IMR-90 (cell line): ENCODE data around the gene MTOR. TPM values are rescaled to one million over a fixed set of nuclear protein-coding genes. Genes with fewer than 3 reads are reported as not detected.

ENCODE experiments used
- ATAC-seq: fragments of 200-7000 bp; cut with Tn5 transposase; 2 replicates; pipeline ENCODE4 v1.9.1; 2020; ENCODE audit warnings: low read depth, mild to moderate bottlenecking, moderate library complexity
- BruUV-seq: library from RNA; stranded (reverse); fragments of 400-500 nt; replicated peaks from 2 replicates; lab custom pipeline; 2021; lab: Mats Ljungman, UMichigan
- CTCF ChIA-PET: fragments of 300-600 bp; formaldehyde crosslinking; extraction: SDS; loops from one replicate; lab custom pipeline; 2021; ENCODE audit warnings: antibody characterized with exemption; lab: Yijun Ruan, JAX
- POLR2A ChIA-PET: fragments of 300-600 bp; sonication (Branson Sonifier 250); formaldehyde crosslinking; loops from one replicate; lab custom pipeline; 2022; ENCODE audit warnings: antibody characterized with exemption; ENCODE audit not compliant: unreplicated experiment; lab: Charles Lee
- DNase-seq: peaks from one replicate; pipeline ENCODE4 v3.0.0; 2013
- H2AFZ ChIP-seq: replicated peaks from 2 replicates; pipeline ENCODE3; 2013; ENCODE audit warnings: low read length, mild to moderate bottlenecking; ENCODE audit not compliant: poor library complexity
- H2AK5ac ChIP-seq: 2 replicates; pipeline ENCODE4 v1.6.1; 2013; ENCODE audit warnings: low read depth, low read length, inconsistent platforms
- H2AK9ac ChIP-seq: replicated peaks from 2 replicates; pipeline ENCODE3; 2013; ENCODE audit warnings: mild to moderate bottlenecking, low read depth, low read length, moderate library complexity; ENCODE audit not compliant: poor library complexity
- H2BK120ac ChIP-seq: 2 replicates; pipeline ENCODE4 v1.6.1; 2013; ENCODE audit warnings: low read depth, low read length, inconsistent platforms
- H2BK15ac ChIP-seq: 3 replicates; pipeline ENCODE4 v1.6.1; 2013; ENCODE audit warnings: low read depth, low read length, inconsistent platforms
- H2BK20ac ChIP-seq: 2 replicates; pipeline ENCODE4 v1.6.1; 2013; ENCODE audit warnings: low read depth, mild to moderate bottlenecking, inconsistent platforms, low read length, moderate library complexity
- H2BK5ac ChIP-seq: 2 replicates; pipeline ENCODE4 v1.6.1; 2013; ENCODE audit warnings: mild to moderate bottlenecking, low read depth, low read length, inconsistent platforms; ENCODE audit not compliant: poor library complexity, severe bottlenecking
- H3K14ac ChIP-seq: replicated peaks from 2 replicates; pipeline ENCODE4 v1.6.1; 2013; ENCODE audit warnings: low read depth, low read length, inconsistent platforms
- H3K18ac ChIP-seq: 2 replicates; pipeline ENCODE4 v1.6.1; 2013; ENCODE audit warnings: low read depth, low read length, control low read depth
- H3K23ac ChIP-seq: 2 replicates; pipeline ENCODE4 v1.6.1; 2013; ENCODE audit warnings: low read depth, low read length, inconsistent platforms
- H3K27ac ChIP-seq: 2 replicates; pipeline ENCODE4 v1.5.1; 2013; ENCODE audit warnings: mild to moderate bottlenecking, control low read depth, low read length; ENCODE audit not compliant: insufficient read depth
- H3K27me3 ChIP-seq: 2 replicates; pipeline ENCODE4 v1.6.1; 2013; ENCODE audit warnings: low read length; ENCODE audit not compliant: control insufficient read depth, insufficient read depth
- H3K36me3 ChIP-seq: 2 replicates; pipeline ENCODE4 v1.6.1; 2013; ENCODE audit warnings: low read length, mixed read lengths; ENCODE audit not compliant: control insufficient read depth, insufficient read depth
- H3K4ac ChIP-seq: 2 replicates; pipeline ENCODE4 v1.6.1; 2013; ENCODE audit warnings: low read depth, low read length, inconsistent platforms
- H3K4me1 ChIP-seq: 2 replicates; pipeline ENCODE4 v1.6.1; 2013; ENCODE audit warnings: low read length, mixed read lengths; ENCODE audit not compliant: control insufficient read depth, insufficient read depth
- H3K4me2 ChIP-seq: 2 replicates; pipeline ENCODE4 v1.6.1; 2013; ENCODE audit warnings: low read depth, mild to moderate bottlenecking, control low read depth, low read length, moderate library complexity
- H3K4me3 ChIP-seq: 2 replicates; pipeline ENCODE4 v1.5.1; 2013; ENCODE audit warnings: low read depth, mild to moderate bottlenecking, control low read depth, low read length, moderate library complexity; ENCODE audit not compliant: insufficient read depth
- H3K56ac ChIP-seq: 2 replicates; pipeline ENCODE4 v1.6.1; 2013; ENCODE audit warnings: low read length, inconsistent platforms; ENCODE audit not compliant: insufficient read depth; ENCODE audit errors: extremely low read depth
- H3K79me1 ChIP-seq, 2 experiments: 2 replicates each; pipeline ENCODE4 v1.6.1; 2013; ENCODE audit warnings: low read length in 2 of 2, inconsistent platforms in 1 of 2, low read depth in 1 of 2
- H3K9ac ChIP-seq: 2 replicates; pipeline ENCODE4 v1.6.1; 2013; ENCODE audit warnings: low read depth, low read length, control low read depth
- H3K9me1 ChIP-seq: 2 replicates; pipeline ENCODE4 v1.6.1; 2013; ENCODE audit warnings: low read length, inconsistent platforms; ENCODE audit not compliant: insufficient read depth
- H3K9me3 ChIP-seq: 2 replicates; pipeline ENCODE4 v1.6.1; 2013; ENCODE audit warnings: low read length; ENCODE audit not compliant: control insufficient read depth, insufficient read depth
- H4K20me1 ChIP-seq: 2 replicates; pipeline ENCODE4 v1.6.1; 2013; ENCODE audit warnings: low read length, inconsistent platforms; ENCODE audit not compliant: insufficient read depth
- H4K5ac ChIP-seq: 2 replicates; pipeline ENCODE4 v1.6.1; 2013; ENCODE audit warnings: mild to moderate bottlenecking, low read depth, low read length, control low read depth
- H4K8ac ChIP-seq, 2 experiments: 2 replicates each; pipeline ENCODE4 v1.6.1; 2013; ENCODE audit warnings: low read depth in 2 of 2, low read length in 2 of 2, control low read depth in 1 of 2, inconsistent platforms in 1 of 2
- H4K91ac ChIP-seq: 2 replicates; pipeline ENCODE4 v1.6.1; 2013; ENCODE audit warnings: low read depth, low read length, inconsistent platforms; ENCODE audit not compliant: insufficient read depth
- BHLHE40 ChIP-seq: fragments of 150-350 bp; IDR thresholded peaks from 2 replicates; pipeline ENCODE4 v1.6.1; 2016; ENCODE audit warnings: mild to moderate bottlenecking, low read depth, low read length
- FOS ChIP-seq: fragments of 150-350 bp; IDR thresholded peaks from 2 replicates; pipeline ENCODE4 v1.6.1; 2016; ENCODE audit warnings: low read depth, low read length
- MXI1 ChIP-seq: IDR thresholded peaks from 2 replicates; pipeline ENCODE4 v1.6.1; 2012; ENCODE audit warnings: low read depth, mild to moderate bottlenecking, low read length, moderate library complexity, borderline replicate concordance
- WGBS, 2 experiments: methylation state at CpG; one replicate each; pipeline versions ENCODE4 v1.1.5 to v1.1.7; 2013; ENCODE audit warnings: missing lambda C conversion rate in 2 of 2; ENCODE audit not compliant: insufficient read length in 1 of 2; ENCODE audit errors: extremely low coverage in 2 of 2; 5-methylcytosine and 5-hydroxymethylcytosine counted together
- dilution Hi-C: fragments of 300-500 bp; cut with HindIII; formaldehyde crosslinking; loops from one replicate; pipeline ENCODE4 v1.14.3; 2018; ENCODE audit warnings: low sequenced_read_pairs; ENCODE audit not compliant: unreplicated experiment
- in situ Hi-C: fragments of 300-500 bp; cut with MboI; formaldehyde crosslinking; loops from 3 replicates; pipeline ENCODE4 v1.14.3; 2019; ENCODE audit warnings: low sequenced_read_pairs, inconsistent platforms, mixed read lengths
- intact Hi-C: fragments of 100-400 bp; cut with micrococcal nuclease; formaldehyde crosslinking; loops from 2 replicates; pipeline ENCODE4 v1.10.0; 2022
- polyA plus RNA-seq, 3 experiments: library from polyadenylated mRNA; depleted of rRNA; stranded (reverse); fragments of >200 nt; gene quantifications; 2 replicates each; pipeline ENCODE4 v1.2.3, GENCODE V29; 2012; ENCODE audit warnings: low replicate concordance in 1 of 3
- total RNA-seq: library from RNA; depleted of rRNA; stranded (reverse); fragments of >200 nt; gene quantifications from 2 replicates; pipeline ENCODE4 v1.2.3, GENCODE V29; 2012

Gene MTOR
- total and polyA plus RNA-seq, 2 of the 4 experiments (the other 2 are of a cell fraction), result 19.2 to 36.7 TPM

DNA sequence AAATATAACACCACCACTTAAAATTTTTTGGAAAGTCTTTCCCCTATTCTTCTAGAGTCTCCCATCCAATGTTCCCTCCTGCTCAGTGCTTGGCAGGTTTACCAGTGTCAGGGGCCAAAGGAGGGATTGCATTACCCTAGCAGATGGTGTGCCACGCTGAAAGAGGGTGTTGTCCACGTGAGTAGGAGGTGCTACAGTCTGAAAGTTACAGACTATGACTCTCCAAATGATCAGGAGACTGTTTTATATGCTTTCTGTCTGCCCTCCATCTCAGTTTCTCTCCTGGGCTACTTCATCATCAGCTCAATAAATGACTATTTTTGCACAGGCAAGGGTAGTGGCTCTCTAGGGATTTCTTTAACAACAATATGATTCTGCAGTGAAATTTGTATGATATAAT, 104.5 kb downstream of the MTOR start:
- peak overlapping the region; percentile 50 for H2BK120ac ChIP-seq
- dilution Hi-C loops (no loop called here), in situ Hi-C loops (no loop called here), intact Hi-C loops (no loop called here)
- no peak overlapping the region for H3K18ac ChIP-seq
- H4K5ac ChIP-seq, result no peak overlapping the region
- no peaks in the 10 kb centered on the region for H3K9me3 ChIP-seq
- peak overlapping the region; percentile 80 for H2BK5ac ChIP-seq
- H3K27ac ChIP-seq, result peak overlapping the region; percentile 5; the same call in 1 of the 2 replicates
- no peaks in the 10 kb centered on the region for H3K27me3 ChIP-seq
- H3K4me2 ChIP-seq, result no peak overlapping the region
- ChIA-PET POLR2A (no interaction called here), CTCF (interaction anchor here (1.0 kb wide), 1 partner anchor 23 kb away, joined by 4 read pairs; no protein-coding TSS in a partner anchor)
- H4K8ac ChIP-seq, result peak overlapping the region in 1 of 2 experiments; percentile 44; a peak in 1 of 4 replicates
- H2AK5ac ChIP-seq, result peak overlapping the region; percentile 65
- no peak overlapping the region for H3K56ac ChIP-seq
- H3K23ac ChIP-seq, result peak overlapping the region; percentile 71; the same call in 1 of the 2 replicates
- H4K20me1 ChIP-seq, result peaks cover 4% of the 10 kb centered on the region; the same call in 1 of the 2 replicates
- no TSS peak for BruUV-seq
- H2BK20ac ChIP-seq, result peak overlapping the region; percentile 63; the same call in 1 of the 2 replicates
- H3K9ac ChIP-seq, result no peak overlapping the region
- H2AK9ac ChIP-seq, result no peak overlapping the region
- peaks cover 5% of the 10 kb centered on the region for H3K36me3 ChIP-seq
- peaks cover 13% of the 10 kb centered on the region; the same call in 1 of the 2 replicates for H3K9me1 ChIP-seq
- H3K4me1 ChIP-seq, result peaks cover 13% of the 10 kb centered on the region
- H2BK15ac ChIP-seq, result no peak overlapping the region
- ATAC-seq (peak; percentile 24), DNase-seq (peak; percentile 54)
- H3K4ac ChIP-seq, result peak overlapping the region; percentile 66
- no peak overlapping the region for H4K91ac ChIP-seq
- H2AFZ ChIP-seq, result peak overlapping the region; percentile 27
- WGBS, 2 experiments, result no CpG with 5 or more reads among the region's 2 CpGs
- H3K4me3 ChIP-seq, result no peak overlapping the region
- H3K14ac ChIP-seq, result peak overlapping the region; percentile 17; the same call in 1 of the 2 replicates
- TF ChIP-seq MXI1 (0 out of 2 replicates have a peak, but pooled peaks have one; percentile 19), FOS (no peak), BHLHE40 (peak; percentile 63)
- peaks cover 5 to 10% of the 10 kb centered on the region in 2 experiments; a peak in 3 of 4 replicates for H3K79me1 ChIP-seq
